Subcutaneous adipose tissue (tissue), 4 donors: ENCODE results near the gene MAST4. TPM values are rescaled to one million over a fixed set of nuclear protein-coding genes. Genes with fewer than 3 reads are reported as not detected.

Experiments
- CTCF ChIP-seq: fragments of 450-650 bp; IDR thresholded peaks from one replicate; pipeline ENCODE4 v1.5.1; 2016; ENCODE audit warnings: low read depth, mild to moderate bottlenecking, control low read depth, antibody characterized with exemption, moderate library complexity
- total RNA-seq, 4 donors: library from RNA; depleted of rRNA; stranded (reverse); fragments of >200 nt; gene quantifications; one replicate each; pipeline ENCODE4 v1.1.0, GENCODE V29; 2016

The MAST4 gene
- total RNA-seq, 4 donors from 2014 or later, result 35.2 to 60.7 (median 52.9) TPM

GRCh38 chr5:67204821-67205220 is 608.6 kb downstream of the MAST4 start:
- no peak for TF ChIP-seq CTCF

GRCh38 chr5:67205981-67206380 is 609.8 kb downstream of the MAST4 start:
- no peak for TF ChIP-seq CTCF

- TF ChIP-seq CTCF, result no peak
Observed at GRCh38 chr5:67206461-67206860, 610.3 kb downstream of the MAST4 start.

- no peak for TF ChIP-seq CTCF
Observed at GRCh38 chr5:67206929-67207328, 610.7 kb downstream of the MAST4 start.

- no peak for TF ChIP-seq CTCF
Observed at GRCh38 chr5:67208403-67208802, 612.2 kb downstream of the MAST4 start.

GRCh38 chr5:67209141-67209771 is 613.1 kb downstream of the MAST4 start:
- TF ChIP-seq CTCF, result no peak

- no peak for TF ChIP-seq CTCF
Observed at GRCh38 chr5:67211926-67212325, 615.7 kb downstream of the MAST4 start.
